Panc1 (cell line): ENCODE results near the gene SARNP. TPM values are rescaled to one million over a fixed set of nuclear protein-coding genes. Genes with fewer than 3 reads are reported as not detected.
A peak's percentile ranks its signal among the peaks of the same experiment; 100 is the strongest.

Experiments used
- ATAC-seq: fragments of 200-7000 bp; cut with Tn5 transposase; 2 replicates; pipeline ENCODE4 v1.9.1; 2020; ENCODE audit warnings: mild to moderate bottlenecking, moderate library complexity
- BruUV-seq: library from RNA; stranded (reverse); fragments of 400-500 nt; replicated peaks from 2 replicates; lab custom pipeline; 2021; lab: Mats Ljungman, UMichigan
- CTCF ChIA-PET: fragments of 300-600 bp; sonication (Branson Sonifier 250); formaldehyde crosslinking; loops from one replicate; lab custom pipeline; 2022; ENCODE audit warnings: antibody characterized with exemption; lab: Charles Lee
- POLR2A ChIA-PET: fragments of 300-600 bp; sonication (Branson Sonifier 250); formaldehyde crosslinking; loops from one replicate; lab custom pipeline; 2022; ENCODE audit warnings: antibody characterized with exemption; lab: Charles Lee
- DNase-seq: peaks from one replicate; pipeline ENCODE4 v3.0.0-alpha.2; 2010; ENCODE audit warnings: low read depth, low spot score
- H3K27ac ChIP-seq: 2 replicates; pipeline ENCODE4 v1.5.1; 2011; ENCODE audit warnings: mild to moderate bottlenecking, low read length, inconsistent platforms
- H3K27me3 ChIP-seq: fragments of 200-500 bp; sonication (Bioruptor generic); 2 replicates; pipeline ENCODE4 v1.6.0; 2014; ENCODE audit warnings: low read length, inconsistent platforms; ENCODE audit not compliant: control insufficient read depth, insufficient read depth
- H3K36me3 ChIP-seq: fragments of 200-500 bp; sonication (Bioruptor generic); 2 replicates; pipeline ENCODE4 v1.5.1; 2014; ENCODE audit warnings: inconsistent platforms, mild to moderate bottlenecking, low read length, moderate library complexity; ENCODE audit not compliant: control insufficient read depth, insufficient read depth
- H3K4me1 ChIP-seq: 2 replicates; pipeline ENCODE4 v1.5.1; 2011; ENCODE audit warnings: inconsistent platforms, mild to moderate bottlenecking, low read length, moderate library complexity; ENCODE audit not compliant: control insufficient read depth, insufficient read depth
- H3K4me3 ChIP-seq, 2 experiments: 2 replicates each; pipeline ENCODE4 v1.5.1; 2011 to 2012; ENCODE audit warnings: low read depth in 2 of 2, low read length in 2 of 2, mild to moderate bottlenecking in 2 of 2, inconsistent platforms in 1 of 2, moderate library complexity in 1 of 2
- H3K9me3 ChIP-seq: fragments of 200-500 bp; sonication (Bioruptor generic); 2 replicates; pipeline ENCODE4 v1.5.1; 2014; ENCODE audit warnings: low read depth, mild to moderate bottlenecking, inconsistent platforms, low read length, moderate library complexity; ENCODE audit not compliant: control insufficient read depth, insufficient read depth
- CTCF ChIP-seq: fragments of 450-650 bp; IDR thresholded peaks from 2 replicates; pipeline ENCODE4 v1.5.1; 2017; ENCODE audit warnings: mild to moderate bottlenecking
- POLR2AphosphoS5 ChIP-seq: IDR thresholded peaks from 2 replicates; pipeline ENCODE4 v1.6.1; 2012; ENCODE audit warnings: mild to moderate bottlenecking, low read depth, low read length, moderate library complexity
- REST ChIP-seq, 2 experiments: IDR thresholded peaks; 2 replicates each; pipeline ENCODE4 v1.6.1; 2011 to 2012; ENCODE audit warnings: low read depth in 2 of 2, control low read depth in 1 of 2, low read length in 1 of 2, mild to moderate bottlenecking in 1 of 2, moderate library complexity in 1 of 2; ENCODE audit not compliant: insufficient read depth in 1 of 2
- SIN3A ChIP-seq: IDR thresholded peaks from 2 replicates; pipeline ENCODE4 v1.6.1; 2012; ENCODE audit warnings: low read depth, mild to moderate bottlenecking, low read length, moderate library complexity, borderline replicate concordance; ENCODE audit not compliant: insufficient read depth
- TCF7L2 ChIP-seq: IDR thresholded peaks from 2 replicates; pipeline ENCODE4 v1.6.1; 2011; ENCODE audit warnings: mild to moderate bottlenecking, low read depth, low read length, inconsistent platforms
- in situ Hi-C: cut with HindIII; loops from 2 replicates; pipeline ENCODE4 v1.10.0; 2016; ENCODE audit warnings: low sequenced_read_pairs, low pct_unique_long_range_greater_than_20kb
- intact Hi-C: fragments of 100-400 bp; cut with micrococcal nuclease; formaldehyde crosslinking; loops from one replicate; pipeline ENCODE4 v1.10.0; 2022; ENCODE audit not compliant: unreplicated experiment
- total RNA-seq: library from RNA; stranded (reverse); gene quantifications from one replicate; pipeline ENCODE4 v1.2.1, GENCODE V29; 2021; ENCODE audit not compliant: unreplicated experiment

SARNP gene
- total RNA-seq, 1 experiment from 2014 or later: 69.3 TPM

DNA sequence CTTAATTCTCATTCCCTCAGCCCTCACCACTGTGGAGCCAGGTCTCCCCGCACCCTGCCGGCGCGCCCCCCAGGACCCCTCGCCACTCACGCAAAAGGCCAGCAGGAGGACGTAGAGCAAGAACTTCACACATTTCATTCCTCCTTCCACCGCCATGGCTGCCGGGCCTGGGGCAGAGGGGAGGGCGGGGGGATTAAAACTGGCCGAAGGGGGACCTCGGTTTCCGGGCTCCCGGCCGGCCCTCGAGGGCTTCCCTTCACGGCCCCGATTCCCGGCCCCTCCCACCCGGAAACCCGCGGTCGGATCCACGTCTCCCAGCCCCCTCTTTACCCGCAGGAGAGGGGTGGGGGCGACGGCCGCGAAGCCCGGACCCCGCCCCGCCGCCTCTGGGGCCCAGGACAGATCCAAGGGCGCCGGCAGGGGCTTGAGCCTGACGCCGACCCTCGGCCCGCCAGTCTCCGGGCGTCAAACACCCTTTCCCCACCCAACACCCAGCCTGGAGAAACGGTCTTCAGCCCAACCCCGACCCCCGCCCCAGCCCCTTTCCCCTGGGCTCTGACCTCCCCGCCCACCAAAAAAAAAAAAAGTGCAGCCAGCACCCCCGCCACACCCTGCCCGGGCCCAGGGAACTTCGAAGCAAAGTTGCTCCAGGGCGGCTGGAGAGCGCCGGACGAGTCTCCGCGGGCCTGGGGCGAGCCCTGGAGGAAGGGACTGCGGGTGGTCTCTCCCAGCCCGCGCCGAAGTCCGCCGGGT lies 89.2 kb downstream of the SARNP start:
- ATAC-seq (peak; percentile 29), DNase-seq (no peak)
- in situ Hi-C loops: no loop called here
- peak overlapping the region; percentile 72 to 76 for H3K4me3 ChIP-seq
- H3K9me3 ChIP-seq: no peaks in the 10 kb centered on the region
- peaks cover 10% of the 10 kb centered on the region for H3K36me3 ChIP-seq
- no peak for TF ChIP-seq SIN3A
- TF ChIP-seq REST (IDR thresholded peaks at IDR 0.05; ENCODE audit: insufficient read depth in 1 of 2, low read depth in 2 of 2, low read length in 1 of 2): no peak
- TF ChIP-seq TCF7L2: no peak
- no peak for TF ChIP-seq POLR2AphosphoS5
- TF ChIP-seq CTCF: no peak
- H3K4me1 ChIP-seq: peaks cover 31% of the 10 kb centered on the region
- POLR2A ChIA-PET: interaction anchor here (0.7 kb wide), 1 partner anchor 12 kb away, joined by 3 read pairs; the partner anchor contains the start of gene BLOC1S1
- intact Hi-C loops: loop anchor here (5.0 to 10.0 kb wide), 2 partner anchors 199 to 534 kb away; partner anchors contain the start of gene PYM1
- CTCF ChIA-PET: no interaction called here
- H3K27ac ChIP-seq: peak overlapping the region; percentile 89
- no TSS peak for BruUV-seq
- no peaks in the 10 kb centered on the region for H3K27me3 ChIP-seq

DNA sequence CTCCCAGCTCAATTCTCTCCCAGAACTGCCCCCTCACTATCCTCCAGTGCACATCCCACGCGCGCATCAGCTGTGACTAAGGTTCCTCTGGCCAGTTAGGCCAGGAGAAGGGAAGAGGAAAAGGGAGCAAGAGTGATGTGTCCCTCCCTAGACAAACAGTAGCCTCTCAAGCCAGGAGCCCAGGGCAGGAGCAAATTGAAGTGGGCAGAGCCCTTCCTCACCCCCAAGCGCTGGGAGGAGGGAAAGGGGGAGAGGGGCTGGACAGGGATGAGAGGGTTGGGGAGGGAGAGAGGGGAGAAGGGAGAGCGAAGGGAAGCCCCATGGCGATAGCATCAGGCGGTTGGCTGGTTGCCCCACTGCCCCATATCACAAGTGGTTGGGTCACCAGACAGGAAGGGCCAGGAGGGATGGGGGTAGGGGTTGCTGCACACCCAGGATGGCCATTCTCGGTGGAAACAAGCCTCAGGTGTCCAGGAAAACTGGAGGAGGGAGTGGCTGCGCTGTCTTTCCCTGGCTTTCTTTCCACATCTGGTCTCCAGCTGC lies 89.8 kb downstream of the SARNP start:
- ATAC-seq (no peak), DNase-seq (no peak)
- H3K4me3 ChIP-seq: peak overlapping the region; percentile 72 to 76
- CTCF ChIA-PET: no interaction called here
- peak overlapping the region; percentile 89 for H3K27ac ChIP-seq
- TF ChIP-seq REST (IDR thresholded peaks at IDR 0.05; ENCODE audit: insufficient read depth in 1 of 2, low read depth in 2 of 2, low read length in 1 of 2) (no peak), POLR2AphosphoS5 (no peak), SIN3A (no peak), TCF7L2 (no peak)
- intact Hi-C loops: loop anchor here (5.0 to 10.0 kb wide), 2 partner anchors 200 to 533 kb away; partner anchors contain the start of gene PYM1
- peaks cover 31% of the 10 kb centered on the region for H3K4me1 ChIP-seq
- H3K9me3 ChIP-seq: no peaks in the 10 kb centered on the region
- POLR2A ChIA-PET: no interaction called here
- peaks cover 10% of the 10 kb centered on the region for H3K36me3 ChIP-seq
- in situ Hi-C loops: no loop called here
- BruUV-seq: no TSS peak
- no peaks in the 10 kb centered on the region for H3K27me3 ChIP-seq
